GM21381 (cell line): ENCODE results near the gene C11orf54.

Experiments used
- ATAC-seq: cut with Tn5 transposase; IDR thresholded peaks from one replicate; pipeline ENCODE4 v1.9.1; 2021; ENCODE audit warnings: mild to moderate bottlenecking, moderate library complexity; ENCODE audit not compliant: unreplicated experiment

C11orf54 gene

DNA sequence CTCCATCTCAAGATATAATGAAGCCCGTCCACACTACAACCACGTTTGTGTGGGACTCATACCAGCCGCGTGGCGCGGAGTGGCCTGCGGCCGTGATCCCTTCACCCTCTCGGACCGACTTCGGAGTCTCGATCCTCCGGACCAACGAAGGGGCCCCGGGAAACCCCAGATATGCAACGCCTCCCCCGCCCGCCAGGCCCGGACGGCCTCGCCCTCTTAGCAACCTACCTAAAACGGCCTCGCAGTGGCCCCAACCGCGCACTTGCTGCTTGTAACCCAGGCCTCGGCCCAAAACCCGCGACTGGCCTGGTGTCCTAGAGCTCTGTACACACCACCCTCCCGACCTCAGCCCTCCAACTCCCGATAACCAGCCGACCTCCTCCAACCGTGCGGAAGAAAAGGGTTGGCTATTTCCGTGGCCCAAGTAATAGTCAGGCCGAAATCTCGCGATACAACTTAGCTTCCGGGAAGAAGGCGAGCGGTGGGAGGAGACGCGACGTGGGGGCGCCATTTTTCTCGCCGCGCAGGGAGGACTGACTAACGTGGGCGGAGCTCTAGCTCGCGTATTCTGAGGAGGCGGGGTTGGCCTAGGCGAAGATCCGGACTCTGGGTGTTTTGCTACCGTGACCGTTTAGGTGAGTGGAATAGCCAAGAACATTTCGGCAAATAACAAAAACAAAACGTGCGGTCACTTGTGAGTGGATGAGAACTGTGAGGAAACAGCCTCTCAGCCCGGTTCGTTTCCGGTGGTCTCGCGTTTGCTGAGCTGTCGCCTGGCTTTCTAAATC lies at the start of gene C11orf54, which contains the start of gene TAF1D:
Gene C11orf54, plus strand, starts transcription at position 579 of the 788 bp plus-strand sequence. CDS start 5,722 bp downstream, outside the sequence.
Gene TAF1D, minus strand, starts transcription at position 402 of the 788 bp plus-strand sequence. CDS start 2,191 bp downstream, outside the sequence.
- ATAC-seq, result peak; percentile 86

DNA sequence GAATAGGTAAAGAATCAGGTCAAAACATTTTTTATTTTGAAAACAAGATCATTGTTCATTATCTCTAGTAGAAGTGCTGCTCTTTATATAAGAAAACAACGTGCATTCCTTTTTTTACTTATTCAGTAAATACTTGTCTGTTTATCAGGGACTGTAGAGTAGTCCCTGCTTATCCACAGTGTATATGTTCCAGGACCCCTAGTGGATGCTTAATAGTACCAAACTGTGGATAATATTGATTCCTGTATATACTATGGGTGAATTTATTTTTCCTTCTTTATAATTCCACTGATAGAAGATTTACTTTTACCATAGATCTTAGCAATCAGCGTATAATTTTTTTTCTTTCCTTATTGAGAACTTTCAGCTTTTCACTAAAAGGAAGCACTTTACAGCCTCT lies 47.4 kb upstream of the C11orf54 start:
- ATAC-seq, result no peak

DNA sequence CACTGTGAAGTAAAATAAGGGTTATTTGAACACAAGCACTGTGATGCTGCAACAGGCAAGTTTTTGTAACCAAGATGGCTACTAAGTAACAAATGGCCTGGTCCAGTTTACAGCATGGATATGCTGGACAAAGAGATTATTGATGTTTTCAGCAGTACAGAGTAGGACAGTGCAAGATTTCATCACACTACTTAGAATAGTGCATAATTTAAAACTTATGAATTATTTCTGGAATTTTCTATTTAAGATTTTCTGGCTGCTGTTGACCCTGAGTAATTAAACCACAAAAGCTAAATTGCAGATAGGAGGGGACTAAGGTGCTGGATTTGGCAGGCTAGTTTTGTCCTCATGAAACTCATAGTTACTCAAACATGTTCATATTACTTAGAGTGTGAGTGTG lies 46.9 kb upstream of the C11orf54 start:
- ATAC-seq, result no peak

GRCh38 chr11:93697611-93698010 lies 43.9 kb upstream of the C11orf54 start:
- ATAC-seq, result no peak

DNA sequence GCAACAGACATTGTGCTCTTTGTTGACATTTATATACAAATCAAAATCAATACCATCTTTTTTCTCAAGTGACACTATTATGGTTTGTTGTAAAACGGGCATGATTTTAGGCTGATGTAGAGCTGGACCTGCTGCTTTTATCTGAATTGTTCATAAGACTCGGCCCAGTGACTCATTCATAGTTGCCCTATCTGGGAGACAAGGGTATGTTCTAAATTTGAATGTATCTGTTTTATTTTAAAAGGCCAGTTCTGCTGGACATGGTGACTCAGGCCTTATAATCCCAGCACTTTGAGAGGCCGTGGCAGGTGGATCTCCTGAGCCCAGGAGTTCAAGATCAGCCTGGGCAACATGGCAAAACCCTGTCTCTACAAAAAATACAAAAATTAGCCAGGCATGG lies 40.6 kb upstream of the C11orf54 start:
- no peak for ATAC-seq

DNA sequence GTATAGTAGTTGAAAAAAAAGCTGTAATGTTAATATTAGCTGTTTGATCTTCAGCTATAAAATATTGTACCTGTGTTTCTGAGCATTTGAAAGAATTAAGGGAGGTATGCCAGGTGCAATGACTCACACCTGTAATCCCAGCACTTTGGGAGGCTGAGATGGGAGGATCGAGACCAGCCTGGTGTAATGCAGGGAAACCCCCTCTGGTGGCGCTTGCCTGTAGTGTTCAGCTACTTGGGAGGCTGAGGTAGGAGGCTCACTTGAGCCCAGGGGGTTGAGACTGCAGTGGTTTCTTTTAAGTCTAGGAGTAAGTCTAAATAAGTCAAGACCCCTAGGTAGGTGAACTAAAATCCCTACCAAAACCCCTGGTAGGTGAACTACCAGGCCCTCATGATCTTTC lies 37.2 kb upstream of the C11orf54 start:
- no peak for ATAC-seq

- no peak for ATAC-seq
Measured at GRCh38 chr11:93710239-93710638, 31.2 kb upstream of the C11orf54 start.

DNA sequence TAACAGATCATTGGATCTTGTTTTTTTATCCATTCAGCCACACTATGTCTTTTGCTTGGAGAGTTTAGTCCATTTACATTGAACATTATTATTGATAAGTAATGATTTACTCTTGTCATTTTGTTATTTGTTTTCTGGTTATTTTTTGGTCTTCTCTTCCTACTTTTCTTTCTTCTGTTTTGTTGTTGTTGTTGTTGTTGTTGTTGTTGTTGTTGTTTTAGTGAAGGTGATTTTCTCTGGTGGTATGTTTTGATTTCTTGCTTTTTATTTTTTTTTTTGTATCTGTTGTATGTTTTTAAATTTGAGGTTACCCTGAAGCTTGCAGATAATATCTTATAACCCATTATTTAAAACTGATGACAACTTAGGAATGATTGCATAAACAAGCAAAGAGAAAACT lies 28.8 kb upstream of the C11orf54 start:
- no peak for ATAC-seq

- ATAC-seq, result no peak
Measured at GRCh38 chr11:93715797-93716396, 25.6 kb upstream of the C11orf54 start.

DNA sequence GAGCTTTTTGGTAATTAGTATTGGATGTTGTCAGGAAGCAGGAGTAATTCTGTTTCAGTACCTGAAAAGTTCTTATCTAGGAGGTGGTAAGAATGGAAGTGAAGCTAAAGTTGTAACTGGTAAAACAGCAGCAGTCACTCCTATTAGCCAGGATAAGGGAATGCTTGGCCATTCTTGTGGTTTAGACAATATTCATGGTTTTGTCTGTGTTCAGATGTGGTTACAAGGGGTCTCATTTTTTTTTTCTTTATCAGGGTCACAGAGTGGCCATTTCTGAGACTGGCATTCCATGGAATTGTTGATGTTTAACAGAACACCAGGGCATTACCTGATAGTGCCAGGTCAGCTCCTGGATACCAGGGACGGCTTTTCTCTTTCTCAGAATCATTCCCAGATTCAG lies 24.0 kb upstream of the C11orf54 start:
- no peak for ATAC-seq

DNA sequence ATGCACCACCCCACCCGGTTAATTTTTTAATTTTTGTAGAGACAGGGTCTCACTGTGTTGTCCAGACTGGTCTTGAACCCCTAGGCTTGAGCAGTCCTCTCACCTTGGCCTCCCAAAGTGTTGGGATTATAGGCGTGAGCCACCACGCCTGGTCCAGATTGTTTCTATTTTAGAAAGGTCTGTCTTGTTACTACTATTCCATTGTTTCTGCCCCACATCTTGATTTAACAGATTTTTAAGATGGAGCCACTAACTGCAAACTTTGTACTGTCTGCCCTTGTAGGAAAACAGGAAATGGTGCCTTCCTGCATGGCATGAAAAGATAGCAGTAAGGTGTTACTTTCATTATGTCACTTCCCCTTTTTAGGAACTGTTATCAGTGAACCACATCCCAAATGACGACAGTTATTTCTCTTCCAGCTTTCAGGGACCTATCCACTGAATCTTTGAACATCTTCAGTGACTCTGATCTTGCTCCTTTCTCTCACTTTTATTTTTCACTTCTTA lies 23.4 kb upstream of the C11orf54 start:
- ATAC-seq, result peak; percentile 88

GRCh38 chr11:93719310-93719709 lies 22.2 kb upstream of the C11orf54 start:
- no peak for ATAC-seq

- ATAC-seq, result no peak
Measured at GRCh38 chr11:93720522-93720921, 20.9 kb upstream of the C11orf54 start.

DNA sequence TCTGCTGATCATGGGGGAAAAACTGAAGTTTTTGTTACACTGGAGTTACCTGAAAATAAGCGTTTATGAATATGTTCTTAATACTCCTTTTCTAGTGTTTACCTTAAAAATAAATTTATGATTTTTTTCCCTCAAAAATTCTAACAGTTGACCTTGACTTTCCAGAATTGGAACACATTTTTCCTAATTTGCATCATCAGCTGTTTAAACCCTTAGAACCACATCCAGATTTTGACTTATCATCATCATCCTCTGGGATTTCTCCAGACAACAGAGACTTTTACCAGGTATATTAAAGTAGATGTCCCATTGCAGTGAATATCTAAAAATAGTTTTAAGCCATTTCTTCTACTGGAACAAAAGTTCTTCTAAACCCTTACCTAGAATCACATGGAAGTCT lies 17.4 kb upstream of the C11orf54 start:
- ATAC-seq, result no peak

DNA sequence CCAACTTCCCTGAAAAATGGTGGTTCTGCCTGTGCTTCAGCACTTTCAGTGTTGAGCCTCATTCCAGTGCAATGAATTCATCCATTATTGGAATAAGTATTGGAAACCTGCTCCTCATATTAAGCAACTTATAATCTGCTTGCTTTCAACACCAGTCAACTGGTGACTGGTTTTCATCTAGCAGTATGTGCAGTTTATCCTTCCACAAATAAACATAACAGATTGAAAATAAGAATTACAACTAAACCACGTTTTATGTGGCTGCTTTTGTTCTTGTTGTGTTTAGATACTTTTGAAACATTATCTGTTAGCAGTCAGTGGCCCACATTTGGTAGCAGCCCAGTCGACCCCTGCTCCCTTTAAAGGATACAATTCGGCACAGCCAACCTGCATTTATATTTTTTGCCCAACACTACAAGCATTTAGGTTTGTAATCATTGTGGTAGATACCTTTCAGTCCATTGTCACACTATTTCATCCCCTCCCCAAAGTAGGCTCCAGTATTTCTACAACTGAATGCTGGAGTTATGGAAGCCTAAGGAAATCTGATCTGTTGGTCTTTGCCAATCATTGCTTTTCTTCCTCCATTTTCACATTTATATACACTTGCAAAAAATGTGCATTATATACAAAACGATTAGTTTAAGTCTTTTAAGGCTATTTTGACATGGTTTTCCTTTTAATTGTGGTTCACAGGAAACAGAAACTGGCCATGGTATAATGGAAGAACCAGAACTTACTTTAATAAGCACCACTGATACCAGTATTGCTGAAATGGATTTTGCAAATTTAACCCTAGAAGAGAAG lies 13.3 kb upstream of the C11orf54 start:
- no peak for ATAC-seq

- ATAC-seq, result no peak
Measured at GRCh38 chr11:93728792-93729128, 12.7 kb upstream of the C11orf54 start.

GRCh38 chr11:93729129-93729616 lies 12.3 kb upstream of the C11orf54 start:
- no peak for ATAC-seq

GRCh38 chr11:93730108-93731107 lies 11.1 kb upstream of the C11orf54 start:
- ATAC-seq, result no peak

DNA sequence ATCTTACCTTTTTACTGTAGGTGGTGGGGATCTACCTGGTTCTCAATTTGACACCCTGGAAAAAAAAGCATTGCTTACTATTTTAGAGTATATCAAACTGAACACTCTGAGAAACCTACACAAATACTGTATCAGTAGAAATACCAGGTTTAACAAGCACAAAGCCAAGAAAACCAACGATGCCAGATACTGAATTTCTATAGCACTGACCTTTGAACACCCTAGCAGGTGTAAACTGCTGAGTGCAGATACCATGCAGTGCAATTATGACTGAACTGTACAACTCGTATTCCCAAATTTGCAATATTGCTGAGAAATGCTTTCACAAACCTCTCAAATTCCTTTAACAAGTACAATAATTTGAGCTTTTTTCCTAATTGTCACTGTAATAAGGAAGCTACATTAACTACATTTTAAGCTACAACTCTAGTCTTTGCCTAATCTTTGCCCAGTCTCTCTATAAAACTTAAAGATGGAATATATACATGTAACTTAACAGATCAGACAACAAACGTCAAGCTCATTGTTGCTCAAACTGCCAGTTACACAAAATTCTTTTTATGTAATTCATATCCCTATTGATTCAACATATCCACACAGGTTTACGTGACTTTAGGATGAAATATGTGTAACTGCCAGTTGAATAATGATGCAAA lies 9.1 kb upstream of the C11orf54 start:
- ATAC-seq, result no peak

DNA sequence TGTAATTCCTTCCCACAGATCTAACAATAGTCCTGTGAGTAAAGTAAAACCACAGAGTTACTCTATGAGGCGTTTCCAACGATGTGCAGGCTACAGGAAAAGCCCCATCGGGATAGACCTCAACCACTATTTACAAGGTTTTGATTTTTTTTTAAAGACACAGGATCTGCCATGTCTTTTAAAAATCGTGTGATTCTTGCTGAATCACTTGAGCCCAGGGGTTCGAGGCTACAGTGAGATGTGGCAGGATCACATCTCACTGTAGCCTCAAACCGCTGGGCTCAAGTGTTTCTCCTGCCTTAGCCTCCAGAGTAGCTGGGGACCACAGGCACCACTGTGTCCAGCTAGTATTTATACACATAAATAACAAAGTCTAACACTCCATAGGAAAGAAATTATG lies 8.0 kb upstream of the C11orf54 start:
- ATAC-seq, result no peak
